ENCODE measurements around the gene TXK. TPM values are rescaled to one million over a fixed set of nuclear protein-coding genes. Genes with fewer than 3 reads are reported as not detected.

The TXK gene
- polyA plus RNA-seq, 1 donor: 4.9 TPM

DNA sequence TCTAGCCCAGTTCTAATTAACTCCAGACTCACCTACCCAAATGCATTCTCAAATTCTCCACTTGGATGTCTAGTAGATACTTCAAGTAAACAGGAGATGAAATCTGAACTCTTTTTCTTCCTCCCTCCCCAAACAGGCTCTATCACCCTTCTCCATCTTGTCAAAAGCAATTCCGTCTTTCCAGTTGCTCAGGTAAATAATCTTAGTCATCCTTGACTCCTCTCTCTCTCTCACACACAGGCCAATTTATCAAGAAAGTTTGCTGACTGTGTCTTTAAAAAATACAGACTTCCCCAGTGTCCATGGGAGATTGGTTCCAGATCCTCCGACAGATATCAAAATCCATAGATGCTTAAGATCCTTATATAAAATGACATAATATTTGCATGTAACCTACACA lies 12.9 kb downstream of the TXK start:
- no peaks in the 10 kb centered on the region for H3K9me3 ChIP-seq (ENCODE audit: control insufficient read depth, low read depth, low read length)
- no peak overlapping the region for H3K4me3 ChIP-seq (ENCODE audit: low read length)
- H3K36me3 ChIP-seq (ENCODE audit: control insufficient read depth, insufficient read depth, low read length): no peaks in the 10 kb centered on the region
- 100% methylated on average over 1 of the region's 2 CpGs for WGBS (ENCODE audit: insufficient coverage, low lambda C conversion rate)
- H3K4me1 ChIP-seq (ENCODE audit: control insufficient read depth, insufficient read depth, low read length): no peaks in the 10 kb centered on the region
- no peak for DNase-seq
- no peak overlapping the region for H3K27ac ChIP-seq (ENCODE audit: low read length)
- H3K27me3 ChIP-seq (ENCODE audit: control insufficient read depth, insufficient read depth, low read length): peaks cover 2% of the 10 kb centered on the region

DNA sequence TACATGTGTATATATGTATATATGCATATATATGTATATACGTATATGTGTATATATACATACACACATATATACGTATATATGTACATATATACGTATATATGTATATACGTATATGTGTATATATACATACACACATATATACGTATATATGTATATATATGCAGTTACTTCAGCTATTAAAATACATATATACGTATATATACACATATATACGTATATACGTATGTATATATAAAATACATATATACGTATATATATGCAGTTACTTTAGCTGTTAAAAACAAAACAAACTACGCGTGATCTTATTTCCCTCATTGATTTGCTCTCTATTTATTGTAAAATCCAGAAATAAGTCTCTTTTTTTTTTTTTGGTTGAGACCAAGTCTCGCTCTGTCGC lies 13.9 kb downstream of the TXK start:
- no peaks in the 10 kb centered on the region for H3K9me3 ChIP-seq (ENCODE audit: control insufficient read depth, low read depth, low read length)
- no peaks in the 10 kb centered on the region for H3K36me3 ChIP-seq (ENCODE audit: control insufficient read depth, insufficient read depth, low read length)
- no peak overlapping the region for H3K4me3 ChIP-seq (ENCODE audit: low read length)
- no peaks in the 10 kb centered on the region for H3K4me1 ChIP-seq (ENCODE audit: control insufficient read depth, insufficient read depth, low read length)
- peaks cover 2% of the 10 kb centered on the region for H3K27me3 ChIP-seq (ENCODE audit: control insufficient read depth, insufficient read depth, low read length)
- no peak for DNase-seq
- WGBS (ENCODE audit: insufficient coverage, low lambda C conversion rate): 73% methylated on average over 6 of the region's 13 CpGs
- no peak overlapping the region for H3K27ac ChIP-seq (ENCODE audit: low read length)

DNA sequence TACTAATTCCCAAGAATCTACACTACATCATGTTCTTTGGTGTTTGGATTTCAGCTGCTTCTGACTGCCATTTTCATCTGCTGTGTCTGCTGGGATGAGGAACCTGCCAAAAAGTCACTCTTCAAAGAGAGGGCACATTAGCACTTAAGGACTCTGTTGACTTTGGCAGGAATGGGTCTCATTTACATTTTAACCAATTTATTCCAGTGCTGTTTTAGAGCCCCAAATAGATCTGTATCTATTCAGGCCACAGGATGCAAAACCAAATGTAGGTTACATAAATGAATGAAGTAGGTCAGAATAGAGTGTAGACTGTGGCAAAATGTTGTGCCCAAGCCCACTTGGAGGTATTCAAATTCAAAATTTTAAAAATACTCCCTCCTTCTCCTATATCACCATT lies 14.4 kb downstream of the TXK start:
- H3K4me1 ChIP-seq (ENCODE audit: control insufficient read depth, insufficient read depth, low read length): no peaks in the 10 kb centered on the region
- H3K27me3 ChIP-seq (ENCODE audit: control insufficient read depth, insufficient read depth, low read length): peaks cover 2% of the 10 kb centered on the region
- H3K27ac ChIP-seq (ENCODE audit: low read length): no peak overlapping the region
- H3K36me3 ChIP-seq (ENCODE audit: control insufficient read depth, insufficient read depth, low read length): no peaks in the 10 kb centered on the region
- no peak overlapping the region for H3K4me3 ChIP-seq (ENCODE audit: low read length)
- DNase-seq: no peak
- no peaks in the 10 kb centered on the region for H3K9me3 ChIP-seq (ENCODE audit: control insufficient read depth, low read depth, low read length)

DNA sequence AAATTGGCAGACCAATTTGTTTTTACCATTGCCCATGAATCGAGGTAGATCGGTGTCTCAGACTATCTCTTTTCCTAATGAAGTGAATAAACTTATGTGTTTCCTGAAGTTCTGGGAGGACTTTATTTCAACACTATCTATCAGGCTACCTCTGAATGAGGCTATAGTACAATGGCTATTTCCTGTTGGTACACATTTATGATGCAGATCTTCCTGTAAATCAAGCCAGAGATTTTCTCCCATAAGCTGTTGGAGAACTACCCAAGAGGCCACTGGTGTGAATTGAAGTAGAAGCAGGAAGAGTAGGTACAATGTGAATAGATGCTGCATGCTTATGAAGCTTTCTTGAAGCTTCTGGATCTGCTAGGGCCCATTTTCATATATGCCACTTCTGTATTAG lies 16.0 kb downstream of the TXK start:
- Histone ChIP-seq H3K27ac (ENCODE audit: low read length) (no peak overlapping the region), H3K36me3 (ENCODE audit: control insufficient read depth, insufficient read depth, low read length) (no peaks in the 10 kb centered on the region), H3K4me3 (ENCODE audit: low read length) (no peak overlapping the region), H3K4me1 (ENCODE audit: control insufficient read depth, insufficient read depth, low read length) (no peaks in the 10 kb centered on the region), H3K9me3 (ENCODE audit: control insufficient read depth, low read depth, low read length) (no peaks in the 10 kb centered on the region), H3K27me3 (ENCODE audit: control insufficient read depth, insufficient read depth, low read length) (no peaks in the 10 kb centered on the region)
- WGBS (ENCODE audit: insufficient coverage, low lambda C conversion rate): 80% methylated on average over 1 of the region's 2 CpGs
- no peak for DNase-seq

DNA sequence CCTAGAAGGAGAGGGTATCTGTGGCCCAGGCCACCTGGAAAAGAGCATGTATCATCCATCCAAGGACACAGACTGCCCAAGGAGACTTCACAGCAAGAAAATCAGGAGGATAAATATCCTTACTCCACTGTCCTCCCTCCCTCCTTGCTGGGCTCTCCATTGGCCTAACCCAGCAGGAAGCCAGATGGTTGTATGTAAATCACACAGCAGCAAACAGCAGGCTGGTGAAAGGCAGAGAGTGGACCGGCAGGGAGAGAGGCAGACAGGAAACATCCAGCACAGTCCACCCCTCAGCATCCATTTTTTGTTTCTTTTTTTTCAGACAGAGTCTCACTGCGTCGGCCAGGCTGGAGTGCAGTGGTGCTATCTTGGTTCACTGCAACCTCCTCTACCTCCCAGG lies 17.5 kb downstream of the TXK start:
- no peaks in the 10 kb centered on the region for H3K36me3 ChIP-seq (ENCODE audit: control insufficient read depth, insufficient read depth, low read length)
- no peaks in the 10 kb centered on the region for H3K9me3 ChIP-seq (ENCODE audit: control insufficient read depth, low read depth, low read length)
- no peak for DNase-seq
- H3K4me1 ChIP-seq (ENCODE audit: control insufficient read depth, insufficient read depth, low read length): no peaks in the 10 kb centered on the region
- H3K27me3 ChIP-seq (ENCODE audit: control insufficient read depth, insufficient read depth, low read length): no peaks in the 10 kb centered on the region
- H3K4me3 ChIP-seq (ENCODE audit: low read length): no peak overlapping the region
- no peak overlapping the region for H3K27ac ChIP-seq (ENCODE audit: low read length)
- no CpG with 5 or more reads among the region's 3 CpGs for WGBS (ENCODE audit: insufficient coverage, low lambda C conversion rate)

DNA sequence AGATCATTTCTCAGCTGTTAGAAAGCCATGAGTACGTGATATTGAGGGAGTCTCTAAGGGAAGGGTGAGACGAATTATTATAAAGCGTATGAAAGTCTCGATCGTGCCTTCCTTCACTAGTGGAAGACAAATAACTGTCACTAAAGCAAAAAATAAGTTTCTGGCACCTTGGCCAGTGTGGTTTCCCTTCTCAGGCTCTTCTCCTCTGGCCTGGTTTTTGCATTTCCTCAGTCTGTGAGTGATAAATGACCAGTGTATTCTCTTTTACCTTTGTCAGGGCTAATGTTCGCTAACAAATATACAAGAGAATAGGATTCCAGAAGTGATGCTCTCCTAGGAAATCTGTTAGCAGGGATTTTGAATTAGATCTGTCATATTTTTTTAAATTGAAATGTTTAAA lies 19.6 kb downstream of the TXK start:
- H3K36me3 ChIP-seq (ENCODE audit: control insufficient read depth, insufficient read depth, low read length): no peaks in the 10 kb centered on the region
- no CpG with 5 or more reads among the region's 6 CpGs for WGBS (ENCODE audit: insufficient coverage, low lambda C conversion rate)

DNA sequence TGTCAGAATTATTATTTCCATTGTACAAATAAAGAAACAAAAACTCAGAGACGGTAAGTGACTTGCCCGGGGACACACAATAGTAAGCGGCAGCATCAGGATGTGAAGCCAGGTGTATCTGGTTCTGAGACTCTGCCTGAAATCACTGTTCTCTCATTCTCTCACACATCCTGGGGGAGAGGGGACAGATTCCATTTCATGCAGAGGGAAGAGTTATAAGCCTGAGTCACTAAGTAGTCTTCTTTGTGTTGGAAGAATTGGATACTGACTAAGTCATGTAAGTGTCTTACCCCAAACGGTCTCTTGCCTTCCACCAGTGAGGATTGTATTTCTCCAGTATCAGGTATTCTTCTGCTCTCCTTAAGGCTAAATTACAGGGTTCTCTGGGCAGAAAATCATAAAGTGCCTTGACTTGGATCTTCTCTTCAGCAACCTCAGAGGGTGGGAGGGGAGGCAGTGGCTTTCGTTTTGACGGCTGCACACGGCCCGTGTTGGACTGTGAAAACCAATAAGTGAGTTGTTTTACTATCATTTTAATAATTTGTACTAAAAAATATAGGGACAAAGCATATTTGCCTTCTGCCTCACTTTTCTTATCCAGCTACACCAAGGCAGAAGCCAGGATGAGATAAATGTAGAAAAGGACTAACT lies 21.9 kb downstream of the TXK start:
- no peak overlapping the region for H3K27ac ChIP-seq (ENCODE audit: low read length)
- H3K4me3 ChIP-seq (ENCODE audit: low read length): no peak overlapping the region
- H3K27me3 ChIP-seq (ENCODE audit: control insufficient read depth, insufficient read depth, low read length): no peaks in the 10 kb centered on the region
- no CpG with 5 or more reads among the region's 8 CpGs for WGBS (ENCODE audit: insufficient coverage, low lambda C conversion rate)
- no peak for DNase-seq
- H3K4me1 ChIP-seq (ENCODE audit: control insufficient read depth, insufficient read depth, low read length): peaks cover 4% of the 10 kb centered on the region
- H3K9me3 ChIP-seq (ENCODE audit: control insufficient read depth, low read depth, low read length): no peaks in the 10 kb centered on the region
- H3K36me3 ChIP-seq (ENCODE audit: control insufficient read depth, insufficient read depth, low read length): no peaks in the 10 kb centered on the region

More for the DNA sequence above, 19.6 kb downstream of the TXK start:
- Histone ChIP-seq H3K4me3 (ENCODE audit: low read length) (no peak overlapping the region), H3K9me3 (ENCODE audit: control insufficient read depth, low read depth, low read length) (no peaks in the 10 kb centered on the region), H3K27me3 (ENCODE audit: control insufficient read depth, insufficient read depth, low read length) (no peaks in the 10 kb centered on the region), H3K4me1 (ENCODE audit: control insufficient read depth, insufficient read depth, low read length) (peaks cover 1% of the 10 kb centered on the region), H3K27ac (ENCODE audit: low read length) (no peak overlapping the region)
- DNase-seq: no peak

DNA sequence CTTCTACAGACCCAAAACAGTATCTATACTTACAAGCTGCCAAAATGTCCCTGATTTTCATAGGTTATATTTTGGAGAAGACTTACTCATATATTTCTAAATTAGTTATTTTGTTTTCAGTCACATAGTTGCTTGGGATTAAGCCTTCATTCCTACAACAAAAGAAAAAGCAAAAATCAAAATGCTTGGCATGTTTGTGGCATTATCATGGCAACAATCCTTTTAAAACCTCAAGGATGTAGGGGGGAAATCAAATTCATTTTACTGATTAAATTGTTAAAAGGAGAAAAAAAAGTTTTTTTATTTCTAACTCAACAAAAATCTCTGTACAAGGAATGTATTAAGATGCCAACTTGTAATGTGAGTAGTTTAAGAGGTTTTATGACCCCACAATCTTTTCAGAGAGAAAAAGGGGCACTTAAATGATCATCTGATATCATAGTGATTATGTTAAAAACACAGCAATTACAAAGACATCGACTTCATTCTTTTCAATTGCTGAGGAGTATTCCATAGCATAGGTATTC lies 23.5 kb downstream of the TXK start:
- 50% methylated on average over 1 of the region's 1 CpG for WGBS (ENCODE audit: insufficient coverage, low lambda C conversion rate)
- Histone ChIP-seq H3K36me3 (ENCODE audit: control insufficient read depth, insufficient read depth, low read length) (no peaks in the 10 kb centered on the region), H3K27me3 (ENCODE audit: control insufficient read depth, insufficient read depth, low read length) (no peaks in the 10 kb centered on the region), H3K4me3 (ENCODE audit: low read length) (no peak overlapping the region), H3K4me1 (ENCODE audit: control insufficient read depth, insufficient read depth, low read length) (peaks cover 4% of the 10 kb centered on the region), H3K27ac (ENCODE audit: low read length) (no peak overlapping the region), H3K9me3 (ENCODE audit: control insufficient read depth, low read depth, low read length) (no peaks in the 10 kb centered on the region)
- DNase-seq: no peak

DNA sequence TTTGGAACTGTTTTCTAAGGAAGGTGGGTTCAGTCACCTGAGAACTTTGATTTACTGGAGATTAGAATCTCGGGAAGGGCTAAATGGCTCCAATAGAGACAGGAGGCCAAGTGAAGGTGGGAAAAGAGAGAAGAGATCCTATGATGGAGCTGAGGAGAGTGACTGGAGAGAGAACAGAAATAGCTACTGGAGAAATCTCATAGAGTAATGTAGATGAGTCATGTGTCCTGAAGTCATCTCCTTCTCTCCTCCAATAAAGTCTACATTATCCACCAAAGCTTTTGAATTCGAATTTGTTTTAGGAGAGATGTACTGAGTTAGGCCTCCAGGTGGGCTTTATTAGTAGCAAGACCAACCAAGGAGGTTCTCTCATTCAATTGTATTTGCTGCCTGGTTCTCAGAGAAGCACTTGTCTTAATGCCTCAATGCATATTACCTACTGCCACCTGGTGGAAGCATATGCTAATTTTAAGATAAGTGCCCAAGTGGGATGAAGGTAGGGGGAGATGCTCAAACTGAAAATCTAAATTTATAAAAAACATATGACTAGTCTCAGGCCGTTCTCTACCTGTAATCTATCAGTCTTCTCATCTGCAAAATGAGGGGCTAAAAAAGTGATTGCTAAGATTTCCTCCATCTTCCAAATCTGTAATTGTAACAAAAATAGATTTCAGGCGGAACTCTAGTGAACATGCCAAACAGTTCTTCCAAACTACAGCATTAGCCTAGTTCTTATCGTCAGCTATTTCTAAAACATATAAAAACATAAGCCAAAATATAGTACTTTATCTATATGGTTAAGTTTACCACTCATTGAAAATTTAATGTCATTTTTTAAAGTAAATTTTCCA lies 24.4 kb downstream of the TXK start:
- H3K27ac ChIP-seq (ENCODE audit: low read length): no peak overlapping the region
- no peaks in the 10 kb centered on the region for H3K27me3 ChIP-seq (ENCODE audit: control insufficient read depth, insufficient read depth, low read length)
- no peak overlapping the region for H3K4me3 ChIP-seq (ENCODE audit: low read length)
- H3K4me1 ChIP-seq (ENCODE audit: control insufficient read depth, insufficient read depth, low read length): peaks cover 4% of the 10 kb centered on the region
- no peaks in the 10 kb centered on the region for H3K36me3 ChIP-seq (ENCODE audit: control insufficient read depth, insufficient read depth, low read length)
- WGBS (ENCODE audit: insufficient coverage, low lambda C conversion rate): 67% methylated on average over 4 of the region's 5 CpGs
- DNase-seq: peak; percentile 29 to 44
- no peaks in the 10 kb centered on the region for H3K9me3 ChIP-seq (ENCODE audit: control insufficient read depth, low read depth, low read length)

DNA sequence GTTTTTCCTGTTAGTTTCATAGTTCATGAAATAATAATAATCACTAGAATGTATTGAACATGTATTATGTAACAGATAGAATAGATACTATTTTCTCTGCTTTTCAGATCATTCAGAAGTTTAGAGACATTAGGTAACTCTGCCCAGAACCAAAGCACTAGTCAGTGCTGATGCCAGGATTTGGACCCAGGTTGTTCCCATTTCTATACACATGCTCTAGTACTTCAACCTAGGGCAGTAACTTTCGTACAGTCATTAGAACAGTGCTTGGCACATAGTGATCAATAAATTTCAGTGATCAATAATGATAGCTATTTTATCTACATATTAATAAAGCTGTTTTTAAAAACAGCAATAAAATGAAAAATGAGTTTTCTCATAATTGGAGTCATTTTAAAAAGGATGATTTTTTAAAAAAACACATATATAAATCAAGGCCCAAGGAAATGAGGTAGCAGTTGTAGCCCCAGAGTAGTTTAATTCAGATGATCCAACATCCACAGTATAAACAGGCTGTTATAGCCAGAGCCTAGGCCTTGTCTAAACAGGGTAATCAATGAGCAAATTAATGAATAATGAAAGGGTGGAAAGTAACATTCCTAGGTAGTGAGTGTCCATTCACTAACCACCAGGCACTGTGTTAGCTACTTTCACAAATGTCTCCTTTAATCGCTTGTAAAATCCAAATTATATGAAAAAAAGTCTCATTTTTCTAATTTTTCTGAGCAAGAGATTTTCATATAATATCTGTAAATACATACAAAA lies 25.6 kb downstream of the TXK start:
- H3K27me3 ChIP-seq (ENCODE audit: control insufficient read depth, insufficient read depth, low read length): no peaks in the 10 kb centered on the region
- H3K36me3 ChIP-seq (ENCODE audit: control insufficient read depth, insufficient read depth, low read length): no peaks in the 10 kb centered on the region
- no CpG with 5 or more reads among the region's 2 CpGs for WGBS (ENCODE audit: insufficient coverage, low lambda C conversion rate)
- H3K27ac ChIP-seq (ENCODE audit: low read length): no peak overlapping the region
- no peak overlapping the region for H3K4me3 ChIP-seq (ENCODE audit: low read length)
- no peak for DNase-seq
- H3K9me3 ChIP-seq (ENCODE audit: control insufficient read depth, low read depth, low read length): no peaks in the 10 kb centered on the region
- H3K4me1 ChIP-seq (ENCODE audit: control insufficient read depth, insufficient read depth, low read length): peaks cover 4% of the 10 kb centered on the region
